Suppressor macrophage treated with lipopolysaccharide for 4 hours (primary cell): Measurements from ENCODE around the gene JAZF1.
"Not testable (repeated sequence)": the region's sequence is repeated elsewhere in the genome, so short reads cannot be mapped to it uniquely, and the experiment has no call there.

Experiments
- DNase-seq: peaks from one replicate; pipeline ENCODE4 v3.0.0-alpha.2; 2020

JAZF1 gene

DNA sequence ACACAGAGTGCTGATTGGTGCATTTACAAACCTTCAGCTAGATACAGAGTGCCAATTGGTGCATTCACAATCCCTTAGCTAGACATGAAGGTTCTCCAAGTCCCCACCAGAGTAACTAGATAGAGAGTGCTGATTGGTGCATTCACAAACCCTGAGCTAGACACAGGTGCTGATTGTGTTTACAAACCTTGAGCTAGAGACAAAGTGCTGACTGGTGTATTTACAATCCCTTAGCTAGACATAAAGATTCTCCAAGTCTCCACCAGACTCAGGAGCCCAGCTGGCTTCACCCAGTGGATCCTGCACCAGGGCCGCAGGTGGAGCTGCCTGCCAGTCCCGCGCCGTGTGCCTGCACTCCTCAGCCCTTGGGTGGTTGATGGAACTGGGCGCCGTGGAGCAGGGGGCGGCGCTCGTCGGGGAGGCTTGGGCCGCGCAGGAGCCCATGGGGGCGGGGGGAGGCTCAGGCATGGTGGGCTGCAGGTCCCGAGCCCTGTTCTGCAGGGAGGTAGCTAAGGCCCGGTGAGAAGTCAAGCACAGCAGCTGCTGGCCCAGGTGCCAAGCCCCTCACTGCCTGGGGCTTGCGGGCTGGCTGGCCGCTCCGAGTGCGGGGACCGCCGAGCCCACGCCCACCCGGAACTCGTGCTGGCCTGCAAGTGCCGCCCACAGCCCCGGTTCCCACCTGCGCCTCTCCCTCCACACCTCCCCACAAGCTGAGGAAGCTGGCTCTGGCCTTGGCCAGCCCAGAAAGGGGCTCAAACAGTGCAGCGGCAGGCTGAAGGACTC is 323.7 kb downstream of the JAZF1 start:
- not testable (repeated sequence) for DNase-seq

DNA sequence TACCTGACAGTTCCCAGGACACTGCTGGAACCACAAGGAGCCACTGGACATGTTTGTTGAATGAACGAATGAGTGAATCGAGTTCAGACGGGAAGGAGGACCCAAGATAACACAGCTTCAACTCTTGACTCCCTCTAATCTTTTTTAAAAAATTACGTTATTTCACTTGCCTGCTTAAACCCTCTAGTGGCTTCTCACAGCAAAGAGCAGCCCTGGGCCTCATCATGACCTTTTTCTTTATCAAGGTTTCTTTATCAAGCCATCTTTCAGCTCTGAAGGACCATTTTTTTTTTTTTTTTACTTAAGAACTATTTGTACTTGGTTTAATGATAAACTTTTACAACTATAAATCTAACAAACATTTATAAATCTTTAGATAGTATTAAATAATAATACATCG is 330.1 kb downstream of the JAZF1 start:
- no peak for DNase-seq

DNA sequence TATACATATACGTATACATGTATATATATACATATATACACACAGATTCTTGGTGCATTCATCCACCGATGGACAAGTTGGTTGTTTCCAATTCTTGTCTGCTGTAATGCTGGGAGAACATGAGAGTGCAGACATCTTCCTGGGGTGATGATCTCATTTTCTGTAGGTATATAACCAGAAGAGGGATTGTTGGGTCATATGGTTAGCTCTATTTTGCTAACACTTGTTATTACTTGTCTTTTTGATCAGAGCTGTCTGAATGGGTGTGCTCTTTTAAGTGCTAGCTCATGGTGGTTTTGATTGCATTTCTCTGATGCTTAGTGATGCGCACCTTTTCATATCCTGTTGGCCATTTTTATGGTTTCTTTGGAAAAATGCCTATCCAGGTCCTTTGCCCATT is 334.2 kb downstream of the JAZF1 start:
- no peak for DNase-seq

DNA sequence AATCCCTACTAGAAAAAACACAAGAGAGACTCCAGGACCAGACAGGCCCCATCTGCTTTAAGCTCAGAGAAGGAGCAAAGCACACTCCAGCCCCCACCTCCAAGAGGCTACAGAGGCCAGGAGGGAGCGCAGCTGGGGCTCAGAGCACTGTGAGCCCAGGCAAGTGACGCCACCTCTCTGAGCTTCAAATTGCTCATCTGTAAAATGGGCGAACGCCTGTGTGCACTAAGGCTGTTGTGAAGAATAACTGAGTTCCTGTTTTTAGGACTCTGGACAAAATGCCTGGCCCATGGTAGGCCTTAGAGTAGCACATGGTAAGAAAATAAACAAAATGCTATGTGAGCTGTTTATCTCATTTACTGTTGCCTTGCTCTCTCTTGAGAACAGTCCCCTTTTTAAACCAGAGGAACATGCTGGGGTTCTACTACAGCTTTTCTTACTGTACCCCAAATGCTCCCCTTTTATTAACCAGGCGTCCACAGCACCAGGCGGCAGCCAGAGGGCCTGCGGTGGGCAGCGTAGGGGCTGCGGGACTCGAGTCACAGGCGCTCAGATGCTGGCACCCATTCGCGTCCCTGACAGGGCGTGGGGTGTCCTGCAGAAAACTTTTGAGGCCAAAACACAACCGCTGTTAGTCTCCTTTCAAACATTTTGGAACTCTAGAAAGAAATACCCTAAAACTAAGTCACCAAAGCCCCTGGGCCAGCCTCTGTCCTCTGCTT is 336.9 kb downstream of the JAZF1 start:
- no peak for DNase-seq

DNA sequence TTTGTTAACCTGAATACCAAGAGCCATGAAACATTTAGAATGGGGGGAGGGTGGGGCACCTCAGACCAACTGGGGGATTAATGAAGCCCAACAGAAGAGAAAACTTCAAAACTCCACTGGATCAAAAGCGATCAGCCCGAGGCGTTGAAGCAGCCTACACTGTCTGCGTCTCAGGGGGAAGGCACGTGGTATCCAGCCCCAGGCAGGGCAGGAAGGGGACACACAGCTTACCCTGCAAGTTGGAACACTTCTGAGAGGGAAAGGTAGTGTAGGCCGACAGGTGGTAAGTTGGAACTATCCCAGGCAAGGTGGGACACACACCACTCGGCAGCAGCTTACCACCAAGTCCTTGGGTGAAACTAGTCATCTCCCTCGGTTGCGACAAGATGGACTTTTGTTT is 337.7 kb downstream of the JAZF1 start:
- no peak for DNase-seq

DNA sequence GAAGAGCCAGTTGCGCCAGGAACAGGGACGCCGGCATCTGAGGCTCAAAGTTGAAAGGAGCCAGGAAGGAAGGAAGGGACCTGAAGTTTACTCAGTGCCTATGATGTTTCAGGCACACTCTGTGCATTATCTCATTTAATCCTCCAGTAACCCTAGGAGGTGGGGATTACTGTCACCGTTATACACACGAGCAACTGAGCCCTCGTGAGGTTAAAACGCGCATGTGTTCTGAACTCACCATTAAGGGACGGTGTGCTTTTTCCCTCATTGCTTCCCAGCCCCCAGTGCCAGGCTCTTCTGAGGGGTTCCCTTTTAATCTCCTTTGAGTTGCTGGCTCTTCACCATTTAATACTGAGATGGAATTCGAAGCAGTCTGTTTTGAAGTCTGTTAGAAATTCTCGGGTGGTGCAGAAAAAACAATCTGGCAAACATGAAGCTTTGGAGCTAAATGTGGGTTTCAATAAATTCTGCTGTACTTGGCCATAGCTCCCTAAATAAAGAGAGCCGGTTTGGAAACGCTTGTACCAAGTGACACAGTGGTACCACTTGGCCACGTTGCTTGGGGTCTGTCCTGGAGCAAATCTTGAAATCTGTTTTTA is 338.4 kb downstream of the JAZF1 start:
- DNase-seq, result no peak

DNA sequence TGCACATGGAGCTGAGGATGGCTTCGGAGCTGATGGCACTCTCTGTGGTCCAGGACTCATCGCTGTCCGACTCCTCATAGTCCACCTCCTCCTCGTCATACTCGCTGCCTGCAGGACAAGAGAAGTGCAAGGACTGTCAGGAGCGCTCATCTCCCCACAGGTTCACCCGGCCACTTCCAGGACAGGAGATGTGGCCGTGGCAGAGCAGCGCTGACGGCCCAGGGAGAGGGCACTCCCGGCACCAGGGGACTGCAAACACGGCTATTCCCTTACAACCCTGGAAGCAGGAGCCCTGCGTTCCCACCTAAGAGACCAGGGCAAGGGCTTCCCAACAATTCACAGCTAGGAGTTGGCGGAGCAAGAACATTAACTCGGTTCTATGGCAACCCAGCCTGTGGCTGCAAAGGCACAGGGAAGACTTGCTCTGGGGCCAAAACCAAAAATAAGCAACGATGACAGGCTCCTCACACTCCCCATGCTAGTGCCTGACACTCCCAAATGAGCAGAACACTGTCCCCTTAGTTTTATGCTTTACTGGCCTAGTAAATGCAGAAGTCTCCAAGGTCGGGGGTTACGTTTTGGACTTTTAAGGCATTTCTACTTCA is 339.7 kb downstream of the JAZF1 start:
- DNase-seq, result no peak

DNA sequence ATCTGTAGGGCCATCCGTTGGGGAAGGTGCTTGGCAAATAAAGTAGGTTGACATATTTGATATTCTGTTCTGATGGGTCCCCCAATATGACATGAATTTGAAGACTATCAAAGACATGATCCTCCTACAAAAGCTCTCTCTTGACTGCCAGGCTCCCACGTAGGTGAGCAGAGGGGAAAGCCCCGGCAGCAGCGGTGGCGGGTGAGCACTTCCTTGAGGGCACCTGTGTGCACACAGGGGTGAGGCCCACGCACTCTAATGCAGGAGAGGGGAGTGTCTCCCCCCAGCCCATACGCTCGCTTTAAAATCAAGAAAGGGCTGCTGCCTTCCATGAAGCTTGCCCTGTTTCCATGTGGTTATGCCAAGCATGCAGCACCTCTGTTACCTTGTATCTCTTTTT is 340.3 kb downstream of the JAZF1 start:
- DNase-seq, result no peak

DNA sequence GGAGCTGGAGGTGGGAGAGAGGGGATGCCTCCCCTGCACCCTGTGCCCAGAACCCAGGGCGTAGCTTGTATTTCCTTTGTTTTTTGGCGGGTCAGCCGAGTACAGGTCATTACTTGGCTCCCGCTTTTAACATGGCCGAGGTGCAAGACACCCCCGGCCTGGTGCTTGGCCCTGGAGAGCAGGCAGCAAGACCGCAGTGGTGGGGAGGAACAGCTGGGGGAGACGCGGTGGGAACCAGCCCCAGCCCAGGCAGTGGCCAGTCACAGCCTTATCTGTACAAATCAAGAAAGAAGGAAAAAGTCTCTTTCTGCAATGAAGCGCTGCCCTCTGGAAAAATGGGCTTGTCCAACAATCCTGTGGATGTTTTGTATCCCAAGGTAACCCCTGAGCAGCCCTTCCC is 341.5 kb downstream of the JAZF1 start:
- DNase-seq, result no peak

DNA sequence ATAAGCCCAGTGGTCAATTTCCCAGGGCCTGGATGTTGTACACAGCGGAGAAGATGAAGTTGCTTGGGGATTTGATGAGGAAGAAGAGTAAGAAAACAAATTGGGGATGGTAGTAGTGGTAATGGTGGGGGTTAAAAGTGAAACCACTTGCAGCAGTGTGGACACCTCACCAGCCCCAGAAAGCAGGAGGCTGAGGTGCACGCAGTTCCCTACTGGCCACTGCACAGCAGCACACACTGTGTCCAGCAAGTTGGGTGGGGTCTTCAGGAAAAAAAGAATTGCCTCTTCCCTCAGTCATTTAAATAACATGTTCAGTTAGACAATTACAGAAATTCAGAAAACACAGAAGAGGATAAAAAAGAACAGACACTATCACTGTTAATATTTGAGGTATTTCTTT is 344.1 kb downstream of the JAZF1 start:
- no peak for DNase-seq

DNA sequence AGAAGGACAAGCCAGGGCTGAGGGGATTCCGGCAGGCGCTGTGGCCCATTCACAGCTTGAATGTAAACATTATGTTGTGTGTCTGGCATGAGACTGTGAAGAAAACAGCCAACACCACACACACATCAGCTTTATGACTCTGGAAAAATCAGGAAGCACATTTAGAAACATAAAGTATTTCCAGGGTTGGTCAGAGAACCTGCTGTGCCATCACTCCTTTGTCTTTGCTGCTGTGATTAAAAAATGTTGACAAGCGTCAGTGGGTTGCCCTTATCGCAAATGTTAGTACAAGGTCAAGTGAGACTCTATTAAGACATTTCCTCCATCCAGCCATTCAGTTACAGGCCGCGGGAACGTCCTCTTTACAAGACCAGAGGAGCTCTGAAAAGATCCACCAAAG is 345.2 kb downstream of the JAZF1 start:
- DNase-seq, result no peak

DNA sequence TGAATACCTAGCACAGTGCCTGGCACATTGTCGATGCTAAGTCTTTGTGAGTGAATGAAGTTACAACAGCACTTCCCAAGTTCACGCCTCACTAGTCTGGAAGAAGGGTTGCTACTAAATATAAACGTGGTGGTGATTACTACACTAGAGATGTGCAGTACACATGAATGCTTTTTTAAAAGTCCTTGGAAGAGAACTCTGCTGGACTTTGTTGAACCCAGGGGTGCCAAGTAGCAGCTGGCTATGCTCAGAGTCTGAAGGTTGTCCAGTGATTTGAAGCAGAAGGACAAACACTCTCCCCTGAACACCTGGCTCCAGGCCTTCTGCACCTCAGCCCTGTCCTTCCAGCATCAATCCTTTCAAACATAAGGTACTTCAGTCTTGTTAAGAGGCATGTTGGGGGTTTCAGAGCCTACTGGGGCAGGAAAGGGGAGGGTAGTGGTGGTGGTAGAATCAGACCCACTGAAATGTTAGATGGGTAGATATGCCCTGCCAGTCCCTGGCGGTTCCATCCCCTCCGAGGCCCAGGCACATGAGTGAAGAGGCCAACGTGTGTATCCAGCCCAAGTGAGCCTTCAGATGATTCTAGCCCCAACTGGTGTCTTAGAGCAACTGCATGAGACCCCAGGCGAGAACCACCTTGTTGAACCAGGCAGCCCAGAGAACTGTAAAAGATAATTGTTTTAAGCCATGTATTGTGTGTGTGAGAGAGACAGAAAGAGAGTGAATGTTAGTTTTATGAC is 346.2 kb downstream of the JAZF1 start:
- no peak for DNase-seq

DNA sequence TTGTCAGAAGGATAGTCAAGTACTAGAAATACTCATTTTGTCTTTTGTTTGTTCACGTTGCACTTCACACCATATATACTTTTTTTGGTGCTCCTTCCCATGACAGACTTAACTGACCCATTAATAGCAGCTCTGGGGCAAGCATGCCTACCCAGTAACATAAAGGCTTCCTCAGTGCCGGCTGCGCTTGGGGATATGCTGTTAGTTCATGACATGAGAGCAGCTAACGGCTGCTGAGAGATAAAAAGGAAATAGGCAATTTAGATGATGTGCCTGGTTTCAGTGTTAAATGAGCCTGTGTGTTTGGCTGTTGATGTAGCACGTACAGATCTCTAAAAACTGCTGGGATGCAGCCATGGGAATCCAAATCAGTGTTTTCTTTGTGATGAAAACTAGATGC is 354.2 kb downstream of the JAZF1 start:
- DNase-seq, result no peak

DNA sequence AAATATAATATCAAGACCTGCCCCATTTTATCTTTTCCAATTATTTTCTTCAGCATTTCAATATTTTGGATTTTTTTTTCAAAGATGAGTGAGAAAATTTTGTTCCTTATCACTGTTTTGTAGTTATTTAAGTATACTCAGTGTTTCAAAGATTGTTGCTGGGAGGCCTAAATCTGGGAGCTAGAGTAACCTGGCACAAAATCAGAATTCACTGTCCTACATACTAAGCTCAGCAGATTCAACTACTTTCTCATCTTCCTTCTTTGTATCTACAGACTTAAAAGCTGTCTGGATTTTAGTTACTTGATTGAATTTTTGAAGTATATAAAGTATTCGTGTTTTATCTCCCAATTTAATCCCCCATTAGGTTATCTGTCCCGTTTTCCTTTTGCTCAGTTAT is 354.7 kb downstream of the JAZF1 start:
- DNase-seq, result no peak

DNA sequence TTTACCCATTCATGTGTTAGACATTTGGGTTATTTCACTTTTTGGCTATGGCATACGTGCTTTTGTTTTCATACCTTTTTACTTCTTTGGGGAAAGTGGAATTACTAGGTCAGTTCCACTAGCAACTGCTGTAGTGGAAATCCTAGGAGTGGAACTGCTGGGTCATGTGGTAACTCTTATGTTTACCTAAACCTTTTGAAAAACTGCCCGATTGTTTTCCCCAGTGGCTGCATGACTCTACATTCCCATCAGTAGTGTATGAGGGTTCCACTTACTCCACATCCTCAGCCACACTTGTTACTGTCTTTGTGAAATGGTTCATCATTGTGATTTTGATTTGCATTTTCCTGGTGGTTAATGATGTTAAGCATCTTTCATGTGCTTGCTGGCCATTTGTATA is 358.4 kb downstream of the JAZF1 start:
- DNase-seq, result no peak

DNA sequence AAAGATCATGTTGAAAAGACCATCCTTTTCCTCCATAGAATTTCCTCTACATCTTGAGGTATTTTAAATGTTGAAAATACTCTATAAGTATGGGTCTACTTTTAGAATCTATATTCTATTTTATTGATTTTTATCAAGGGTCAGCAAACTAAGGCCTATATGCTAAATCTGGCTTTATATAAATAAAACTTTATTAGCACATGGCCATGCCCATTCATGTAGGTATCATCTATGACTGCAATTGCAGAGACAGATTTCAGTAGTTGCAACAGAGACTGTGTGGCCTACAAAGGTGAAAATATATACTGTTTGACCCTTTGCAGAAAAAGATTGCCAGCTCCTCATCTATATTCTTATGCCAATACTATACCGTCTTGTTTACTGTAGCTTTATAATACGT is 367.9 kb downstream of the JAZF1 start:
- no peak for DNase-seq

DNA sequence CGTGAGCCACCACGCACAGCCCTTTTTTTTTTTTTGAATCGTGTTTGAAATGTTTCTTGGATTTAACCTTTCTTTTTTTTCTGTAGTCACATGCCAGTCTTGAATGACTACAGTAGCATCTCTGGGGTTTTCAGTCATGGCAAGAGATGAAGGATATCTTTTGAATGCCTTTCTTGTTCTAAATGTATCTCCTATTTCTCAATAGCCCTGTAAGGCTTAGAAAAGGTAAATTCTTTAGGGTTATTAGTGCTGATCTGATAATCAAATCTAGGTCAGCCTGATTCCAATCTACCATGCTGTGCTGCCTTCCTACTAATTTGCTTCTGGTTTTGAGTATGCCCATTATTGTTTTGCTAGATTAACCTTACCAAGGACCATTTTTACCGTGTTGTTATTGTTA is 370.4 kb downstream of the JAZF1 start:
- DNase-seq, result no peak

DNA sequence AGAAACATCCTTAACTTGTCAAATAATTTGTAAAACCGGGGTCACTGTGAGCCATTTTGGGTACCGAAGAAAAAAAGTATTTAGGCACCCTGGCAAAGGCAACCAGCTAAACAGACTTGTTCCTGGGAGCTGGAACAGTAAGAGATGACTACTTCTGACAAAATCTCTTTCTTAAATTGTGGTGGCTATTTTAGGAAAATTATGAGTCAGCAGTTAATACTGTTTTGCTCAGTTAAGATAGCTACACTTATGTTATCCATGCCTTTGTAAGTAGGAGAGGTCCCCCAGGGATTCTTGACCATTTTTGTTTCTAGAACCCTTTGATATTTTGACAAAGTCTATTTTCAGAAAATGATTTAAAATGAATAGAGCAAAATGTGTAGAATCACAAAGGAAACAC is 372.0 kb downstream of the JAZF1 start:
- no peak for DNase-seq

DNA sequence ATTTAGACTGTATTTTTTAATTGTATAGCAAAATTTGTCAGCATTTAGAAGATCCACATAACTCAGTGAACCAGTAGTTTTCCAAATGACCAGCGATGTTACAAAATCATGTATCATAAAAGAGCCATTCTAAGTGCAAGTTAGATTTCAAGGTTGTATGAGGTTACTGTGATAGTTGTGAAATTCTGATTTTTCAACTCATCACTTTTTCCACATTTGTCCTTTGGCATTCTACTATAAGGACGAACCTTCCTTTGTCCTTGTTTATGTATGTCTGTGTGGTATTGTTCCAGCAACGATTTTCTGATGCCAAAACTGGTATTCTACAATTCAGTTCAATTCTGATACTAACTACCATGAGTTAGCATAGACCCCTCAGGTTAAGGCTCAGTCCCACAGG is 376.5 kb downstream of the JAZF1 start:
- DNase-seq, result no peak

DNA sequence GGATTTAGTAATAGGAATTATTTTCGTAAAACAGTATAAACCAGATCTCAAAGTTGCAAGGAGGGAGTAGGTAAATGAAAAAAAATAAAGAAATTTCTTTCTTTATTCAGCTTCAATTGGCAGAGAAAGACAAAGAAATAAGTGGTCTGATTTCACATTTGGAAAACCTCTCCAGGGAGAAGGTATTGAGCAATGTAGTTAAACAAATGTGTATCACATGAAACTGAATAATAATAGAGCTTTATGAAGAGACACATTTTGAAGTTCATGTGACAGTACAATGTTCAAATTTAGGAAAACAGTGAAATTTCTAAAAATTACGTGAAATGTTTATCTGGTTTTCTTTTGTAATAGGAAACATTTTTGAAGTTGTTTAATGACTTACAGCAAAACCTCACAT is 377.6 kb downstream of the JAZF1 start:
- DNase-seq, result peak; percentile 5

DNA sequence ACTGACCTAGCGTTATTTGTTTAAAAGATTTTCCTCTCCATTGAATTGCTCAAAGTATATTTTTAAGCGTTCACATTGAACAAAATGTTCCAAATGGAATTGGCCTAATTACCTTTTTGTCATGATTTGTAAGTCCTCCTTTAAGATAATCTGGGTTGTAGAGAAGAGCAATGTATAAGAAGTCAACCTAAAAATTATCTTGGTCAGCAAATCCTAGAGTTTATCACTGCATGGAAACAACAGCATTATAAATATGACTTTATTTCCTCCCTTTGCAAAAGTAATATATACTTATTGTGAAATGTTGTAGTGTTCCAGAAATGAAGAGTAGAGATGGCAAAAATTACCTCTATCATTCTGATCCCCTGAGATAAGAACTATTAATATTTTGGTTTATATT is 381.4 kb downstream of the JAZF1 start:
- no peak for DNase-seq

DNA sequence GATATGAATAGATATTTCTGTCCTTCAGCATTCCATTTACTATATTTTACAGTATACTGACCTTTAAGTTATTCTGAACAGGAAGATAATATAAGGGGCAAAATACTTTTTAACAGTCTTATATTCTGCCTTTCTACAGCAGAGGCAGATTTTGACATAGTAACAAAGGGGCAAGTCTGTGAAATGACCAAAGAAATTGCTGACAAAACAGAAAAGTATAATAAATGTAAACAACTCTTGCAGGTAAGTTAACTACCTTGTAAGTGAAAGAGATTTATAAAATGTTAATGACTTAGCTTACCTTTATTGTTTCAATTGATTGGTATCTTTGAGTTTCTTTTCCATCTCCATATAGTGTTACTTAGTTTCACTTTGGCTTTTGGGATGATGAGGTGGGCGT is 384.6 kb downstream of the JAZF1 start:
- DNase-seq, result no peak

DNA sequence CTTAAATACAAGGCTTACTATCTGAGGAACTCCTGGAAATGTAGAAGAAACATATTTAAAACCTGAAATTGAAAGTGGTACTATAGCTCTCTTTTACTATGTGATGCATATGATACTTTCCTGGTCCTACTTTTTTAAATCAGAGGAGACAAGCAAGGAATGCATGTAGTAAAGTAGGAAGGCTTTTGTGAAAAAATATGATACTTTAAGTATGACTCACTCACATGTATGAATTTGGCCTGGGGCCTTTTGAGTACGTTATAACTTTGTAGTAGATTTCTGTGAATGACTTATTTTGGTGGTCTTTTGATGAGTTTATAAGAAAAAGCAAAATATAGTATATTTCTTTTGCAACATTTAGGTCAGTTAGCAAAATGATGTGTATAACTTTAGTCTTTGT is 386.8 kb downstream of the JAZF1 start:
- DNase-seq, result no peak
